HL-60 (cell line): Measurements from ENCODE around the gene USH2A.

Experiments
- DNase-seq, 2 experiments: peaks; one replicate each; pipeline ENCODE4 v3.0.0-alpha.2; 2010 to 2020; ENCODE audit warnings: low read depth in 1 of 2, low spot score in 1 of 2
- H3K27ac ChIP-seq: fragments of 250-450 bp; sonication (Bioruptor Pico); replicated peaks from 2 replicates; pipeline ENCODE4 v1.5.1; 2020; ENCODE audit warnings: mild to moderate bottlenecking, moderate library complexity
- H3K27me3 ChIP-seq: fragments of 250-450 bp; sonication (Bioruptor Pico); 2 replicates; pipeline ENCODE4 v1.5.1; 2021; ENCODE audit warnings: mild to moderate bottlenecking, moderate library complexity; ENCODE audit not compliant: insufficient read depth, poor library complexity, severe bottlenecking
- H3K4me3 ChIP-seq: replicated peaks from 2 replicates; pipeline ENCODE4 v1.5.1; 2011; ENCODE audit warnings: mild to moderate bottlenecking, control low read depth, low read length; ENCODE audit not compliant: insufficient read depth
- CTCF ChIP-seq: IDR thresholded peaks from one replicate; pipeline ENCODE4 v1.5.1; 2011; ENCODE audit warnings: low read length, control low read depth, inconsistent platforms; ENCODE audit not compliant: insufficient read depth
- GABPA ChIP-seq: IDR thresholded peaks from 2 replicates; pipeline ENCODE4 v1.6.1; 2012; ENCODE audit warnings: low read depth
- POLR2AphosphoS5 ChIP-seq: IDR thresholded peaks from 2 replicates; pipeline ENCODE4 v1.6.1; 2012; ENCODE audit warnings: low read depth
- REST ChIP-seq: IDR thresholded peaks from 2 replicates; pipeline ENCODE4 v1.6.1; 2012; ENCODE audit warnings: low read depth; ENCODE audit not compliant: insufficient replicate concordance
- SPI1 ChIP-seq: IDR thresholded peaks from 2 replicates; pipeline ENCODE4 v1.6.1; 2012; ENCODE audit warnings: low read depth, mild to moderate bottlenecking, borderline replicate concordance

USH2A gene

DNA sequence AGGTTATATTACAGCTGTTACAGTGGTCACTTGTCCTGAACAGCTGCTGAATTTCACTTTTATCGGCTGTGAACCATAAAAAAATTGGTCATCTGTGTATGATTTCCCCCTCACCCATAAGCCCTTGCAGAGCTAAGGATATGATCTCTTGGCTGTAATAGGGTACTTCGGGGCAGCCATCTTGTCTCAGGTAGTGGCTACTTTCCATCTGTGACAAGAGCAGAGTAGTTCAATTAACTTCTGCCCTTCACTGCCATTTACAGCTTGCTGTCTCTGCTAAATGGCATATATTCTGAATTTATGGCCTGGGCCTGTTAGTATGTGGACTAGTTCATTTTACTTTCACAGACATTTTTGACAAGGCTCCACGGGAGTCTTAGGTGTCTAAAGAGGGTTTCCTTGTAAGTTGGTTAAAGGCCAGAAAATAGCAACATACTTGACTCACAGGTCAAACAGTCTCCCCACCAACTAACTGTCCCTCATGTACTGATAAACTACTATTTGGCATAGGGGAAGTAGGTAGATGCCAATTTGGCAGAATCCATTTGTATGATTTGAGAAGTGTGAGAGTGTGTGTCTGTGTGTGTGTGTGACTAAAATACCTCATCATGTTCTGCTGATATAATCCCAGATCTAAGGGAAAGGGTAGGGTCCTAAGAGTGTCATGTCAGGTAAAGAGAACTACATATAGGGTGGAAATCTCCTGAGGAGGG, 704.5 kb downstream of the USH2A start:
- no peak for DNase-seq
- Histone ChIP-seq H3K27ac (no peak overlapping the region), H3K4me3 (no peak overlapping the region), H3K27me3 (no peaks in the 10 kb centered on the region)
- no peak for TF ChIP-seq CTCF
- TF ChIP-seq SPI1 = no peak
- no peak for TF ChIP-seq GABPA
- TF ChIP-seq POLR2AphosphoS5 = no peak
- no peak for TF ChIP-seq REST

GRCh38 chr1:215717677-215718426, 705.4 kb downstream of the USH2A start:
- H3K27ac ChIP-seq = no peak overlapping the region
- H3K4me3 ChIP-seq = no peak overlapping the region
- DNase-seq = no peak
- no peaks in the 10 kb centered on the region for H3K27me3 ChIP-seq
- no peak for TF ChIP-seq REST
- no peak for TF ChIP-seq CTCF
- no peak for TF ChIP-seq SPI1

GRCh38 chr1:215710899-215711225, 712.4 kb downstream of the USH2A start:
- TF ChIP-seq POLR2AphosphoS5 = no peak
- TF ChIP-seq CTCF = no peak
- TF ChIP-seq GABPA = no peak
- no peak for TF ChIP-seq SPI1
- no peak for TF ChIP-seq REST
- H3K27ac ChIP-seq = no peak overlapping the region
- H3K4me3 ChIP-seq = no peak overlapping the region
- no peaks in the 10 kb centered on the region for H3K27me3 ChIP-seq
- DNase-seq = no peak
